OCI-LY1 (cell line): ENCODE measurements around the gene BAHD1.

ENCODE experiments used
- H2AFZ ChIP-seq: fragments of 200-600 bp; sonication (generic), shearing (Covaris generic); 2 replicates; pipeline ENCODE4 v1.6.0; 2014; ENCODE audit warnings: antibody characterized with exemption, mild to moderate bottlenecking, low read length
- H3F3A ChIP-seq: fragments of 200-600 bp; sonication (generic), shearing (Covaris generic); 2 replicates; pipeline ENCODE4 v1.6.0; 2014; ENCODE audit warnings: mild to moderate bottlenecking, antibody characterized with exemption, low read length, moderate library complexity; ENCODE audit not compliant: insufficient read depth
- H3K27ac ChIP-seq: fragments of 200-600 bp; sonication (generic); 2 replicates; pipeline ENCODE4 v1.5.1; 2014; ENCODE audit warnings: low read length, mixed run types, mild to moderate bottlenecking, low read depth; ENCODE audit not compliant: poor library complexity, severe bottlenecking
- H3K27me3 ChIP-seq: fragments of 200-600 bp; sonication (generic); 2 replicates; pipeline ENCODE4 v1.6.0; 2014; ENCODE audit warnings: antibody characterized with exemption, mild to moderate bottlenecking, low read length, moderate library complexity; ENCODE audit not compliant: insufficient read depth
- H3K36me3 ChIP-seq: fragments of 200-600 bp; sonication (generic); 2 replicates; pipeline ENCODE4 v1.6.1; 2014; ENCODE audit warnings: mild to moderate bottlenecking, antibody characterized with exemption, low read length, moderate library complexity, mixed read lengths; ENCODE audit not compliant: insufficient read depth
- H3K4me1 ChIP-seq: fragments of 200-600 bp; sonication (generic); 2 replicates; pipeline ENCODE4 v1.5.1; 2014; ENCODE audit warnings: mild to moderate bottlenecking, low read length, moderate library complexity; ENCODE audit not compliant: insufficient read depth, severe bottlenecking
- H3K4me2 ChIP-seq: fragments of 200-600 bp; sonication (generic), shearing (Covaris generic); 2 replicates; pipeline ENCODE4 v1.6.1; 2014; ENCODE audit warnings: low read length
- H3K4me3 ChIP-seq: fragments of 200-600 bp; sonication (generic); 2 replicates; pipeline ENCODE4 v1.5.1; 2014; ENCODE audit warnings: low read length, low read depth, mild to moderate bottlenecking, mixed read lengths; ENCODE audit not compliant: poor library complexity, severe bottlenecking
- H3K79me2 ChIP-seq: fragments of 200-600 bp; shearing (Covaris generic); 2 replicates; pipeline ENCODE4 v1.6.1; 2016; ENCODE audit warnings: mixed run types, low read length, mixed read lengths; ENCODE audit not compliant: insufficient read depth
- H3K9ac ChIP-seq: fragments of 200-600 bp; sonication (generic), shearing (Covaris generic); 2 replicates; pipeline ENCODE4 v1.6.1; 2014; ENCODE audit warnings: mild to moderate bottlenecking, low read length, mixed read lengths
- H3K9me2 ChIP-seq: fragments of 200-600 bp; sonication (generic), shearing (Covaris generic); 2 replicates; pipeline ENCODE4 v1.6.1; 2014; ENCODE audit warnings: low read depth, mild to moderate bottlenecking, low read length, mixed read lengths
- H3K9me3 ChIP-seq: fragments of 200-600 bp; shearing (Covaris generic); 2 replicates; pipeline ENCODE4 v1.6.1; 2014; ENCODE audit warnings: low read length, mixed read lengths
- H4K20me1 ChIP-seq: fragments of 200-600 bp; sonication (generic), shearing (Covaris generic); 2 replicates; pipeline ENCODE4 v1.6.0; 2016; ENCODE audit warnings: mild to moderate bottlenecking, low read length; ENCODE audit not compliant: insufficient read depth
- EZH2 ChIP-seq: fragments of 200-600 bp; sonication (generic), shearing (Covaris generic); IDR thresholded peaks from 2 replicates; pipeline ENCODE4 v1.8.0; 2017; ENCODE audit warnings: borderline replicate concordance, mixed run types, mild to moderate bottlenecking, antibody characterized with exemption, low read length, moderate library complexity, mixed read lengths
- TF ChIP-seq, protein P1 (sequence below): fragments of 200-600 bp; sonication (generic), shearing (Covaris generic); IDR thresholded peaks from 2 replicates; pipeline ENCODE4 v1.5.1; 2017; ENCODE audit warnings: mild to moderate bottlenecking, antibody characterized with exemption, low read length, moderate library complexity, mixed read lengths

The BAHD1 gene

GRCh38 chr15:40500568-40501330, 60.0 kb downstream of the BAHD1 start:
- Histone ChIP-seq H4K20me1 (no peaks in the 10 kb centered on the region), H3K27ac (no peak overlapping the region), H3K4me2 (no peak overlapping the region), H3K36me3 (no peaks in the 10 kb centered on the region), H3K9me2 (no peaks in the 10 kb centered on the region), H3K4me1 (no peaks in the 10 kb centered on the region), H3K27me3 (no peaks in the 10 kb centered on the region), H3K9me3 (no peaks in the 10 kb centered on the region), H3K4me3 (no peak overlapping the region), H3K79me2 (no peaks in the 10 kb centered on the region), H3K9ac (no peak overlapping the region), H3F3A (no peaks in the 10 kb centered on the region), H2AFZ (no peak overlapping the region)
- TF ChIP-seq, protein P1, sequence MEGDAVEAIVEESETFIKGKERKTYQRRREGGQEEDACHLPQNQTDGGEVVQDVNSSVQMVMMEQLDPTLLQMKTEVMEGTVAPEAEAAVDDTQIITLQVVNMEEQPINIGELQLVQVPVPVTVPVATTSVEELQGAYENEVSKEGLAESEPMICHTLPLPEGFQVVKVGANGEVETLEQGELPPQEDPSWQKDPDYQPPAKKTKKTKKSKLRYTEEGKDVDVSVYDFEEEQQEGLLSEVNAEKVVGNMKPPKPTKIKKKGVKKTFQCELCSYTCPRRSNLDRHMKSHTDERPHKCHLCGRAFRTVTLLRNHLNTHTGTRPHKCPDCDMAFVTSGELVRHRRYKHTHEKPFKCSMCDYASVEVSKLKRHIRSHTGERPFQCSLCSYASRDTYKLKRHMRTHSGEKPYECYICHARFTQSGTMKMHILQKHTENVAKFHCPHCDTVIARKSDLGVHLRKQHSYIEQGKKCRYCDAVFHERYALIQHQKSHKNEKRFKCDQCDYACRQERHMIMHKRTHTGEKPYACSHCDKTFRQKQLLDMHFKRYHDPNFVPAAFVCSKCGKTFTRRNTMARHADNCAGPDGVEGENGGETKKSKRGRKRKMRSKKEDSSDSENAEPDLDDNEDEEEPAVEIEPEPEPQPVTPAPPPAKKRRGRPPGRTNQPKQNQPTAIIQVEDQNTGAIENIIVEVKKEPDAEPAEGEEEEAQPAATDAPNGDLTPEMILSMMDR = no peak
- no peak for TF ChIP-seq EZH2

- Histone ChIP-seq H3K4me2 (no peak overlapping the region), H3K9me2 (no peaks in the 10 kb centered on the region), H2AFZ (no peak overlapping the region), H3K4me3 (no peak overlapping the region), H3K9ac (no peak overlapping the region), H3K9me3 (no peaks in the 10 kb centered on the region), H3K4me1 (no peaks in the 10 kb centered on the region), H3K27ac (no peak overlapping the region), H3K27me3 (no peaks in the 10 kb centered on the region), H4K20me1 (no peaks in the 10 kb centered on the region), H3K79me2 (no peaks in the 10 kb centered on the region), H3F3A (no peaks in the 10 kb centered on the region), H3K36me3 (no peaks in the 10 kb centered on the region)
- TF ChIP-seq, protein P1 = no peak
- no peak for TF ChIP-seq EZH2
Measured at GRCh38 chr15:40501487-40501886, 60.7 kb downstream of the BAHD1 start.

DNA sequence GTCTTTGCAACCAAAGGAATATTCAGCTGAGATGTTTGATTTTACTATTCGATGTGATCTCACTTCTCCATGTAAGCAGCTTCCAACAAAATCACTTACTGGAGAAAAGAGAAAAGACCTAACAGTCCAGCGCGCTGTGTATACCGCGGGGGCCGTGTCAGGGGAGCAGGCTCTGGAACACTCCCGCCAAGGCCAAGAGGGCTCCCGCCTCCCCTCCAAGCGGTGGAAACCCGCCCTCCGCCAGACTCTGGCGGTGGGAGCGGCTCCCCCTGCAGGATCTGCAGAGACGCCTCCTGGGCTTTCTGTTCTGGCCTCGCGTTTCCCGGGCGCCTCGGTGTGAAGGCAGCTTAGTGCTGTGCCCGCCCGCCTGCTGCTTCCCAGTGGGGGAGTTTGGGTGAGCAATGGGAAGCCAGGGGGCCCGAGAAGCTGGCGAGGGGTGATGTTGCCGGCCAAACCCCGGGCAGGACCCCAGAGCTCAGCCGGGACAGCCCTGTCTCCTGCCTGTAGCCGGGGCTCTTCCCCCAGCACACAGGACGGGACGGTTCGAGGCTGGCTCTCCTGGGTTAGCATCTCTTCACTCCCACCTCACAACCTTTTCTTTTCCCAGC, 66.3 kb downstream of the BAHD1 start:
- no peaks in the 10 kb centered on the region for H3F3A ChIP-seq
- H3K79me2 ChIP-seq = no peaks in the 10 kb centered on the region
- no peaks in the 10 kb centered on the region for H3K36me3 ChIP-seq
- no peak overlapping the region; the same call in 1 of the 2 replicates for H3K9ac ChIP-seq
- no peak overlapping the region for H2AFZ ChIP-seq
- no peaks in the 10 kb centered on the region for H3K27me3 ChIP-seq
- H3K9me2 ChIP-seq = no peaks in the 10 kb centered on the region
- no peak for TF ChIP-seq EZH2
- TF ChIP-seq, protein P1 = peak; percentile 47
- H3K9me3 ChIP-seq = no peaks in the 10 kb centered on the region
- no peak overlapping the region for H3K27ac ChIP-seq
- H3K4me2 ChIP-seq = peak overlapping the region; percentile 46; the same call in 1 of the 2 replicates
- no peak overlapping the region for H3K4me3 ChIP-seq
- H3K4me1 ChIP-seq = peaks cover 19% of the 10 kb centered on the region
- H4K20me1 ChIP-seq = no peaks in the 10 kb centered on the region
